H1 (cell line): Measurements from ENCODE around the gene KLHL29. TPM values are rescaled to one million over a fixed set of nuclear protein-coding genes. Genes with fewer than 3 reads are reported as not detected.
A peak's percentile ranks its signal among the peaks of the same experiment; 100 is the strongest.

ENCODE experiments used
- CTCF ChIA-PET: fragments of 300-600 bp; sonication (Branson Sonifier 250); formaldehyde crosslinking; loops from one replicate; lab custom pipeline; 2021; ENCODE audit not compliant: partially characterized antibody; lab: Charles Lee
- POLR2A ChIA-PET: fragments of 300-600 bp; sonication (Branson Sonifier 250); formaldehyde crosslinking; loops from one replicate; lab custom pipeline; 2021; ENCODE audit warnings: inconsistent platforms; ENCODE audit not compliant: partially characterized antibody; lab: Charles Lee
- DNase-seq, 2 experiments: peaks; one replicate each; pipeline versions ENCODE4 v3.0.0 to v3.0.0-alpha.2; 2010 to 2022; ENCODE audit warnings: low spot score in 2 of 2, low read depth in 1 of 2, mixed read lengths in 1 of 2
- FAIRE-seq: peaks from 2 replicates; lab custom pipeline; 2011; peaks lifted over from hg19 to GRCh38; lab: Jason Lieb, UNC
- H2AFZ ChIP-seq: 2 replicates; pipeline ENCODE4 v1.8.1; 2012; ENCODE audit warnings: low read length, inconsistent platforms
- H2AK5ac ChIP-seq: 2 replicates; pipeline ENCODE4 v1.6.1; 2013; ENCODE audit warnings: low read depth, low read length
- H2BK120ac ChIP-seq: replicated peaks from 2 replicates; pipeline ENCODE3; 2013; ENCODE audit warnings: low read depth, low read length, inconsistent platforms
- H2BK12ac ChIP-seq: 2 replicates; pipeline ENCODE4 v1.6.1; 2013; ENCODE audit warnings: low read depth, low read length
- H2BK15ac ChIP-seq: 2 replicates; pipeline ENCODE4 v1.6.1; 2013; ENCODE audit warnings: low read length
- H2BK20ac ChIP-seq: 2 replicates; pipeline ENCODE4 v1.6.1; 2013; ENCODE audit warnings: low read length
- H2BK5ac ChIP-seq: 2 replicates; pipeline ENCODE4 v1.6.1; 2013; ENCODE audit warnings: low read depth, low read length
- H3K14ac ChIP-seq: 2 replicates; pipeline ENCODE4 v1.6.1; 2013; ENCODE audit warnings: inconsistent platforms; ENCODE audit not compliant: insufficient read length
- H3K18ac ChIP-seq: 2 replicates; pipeline ENCODE4 v1.6.1; 2013; ENCODE audit warnings: low read length; ENCODE audit errors: extremely low read depth
- H3K23ac ChIP-seq: 2 replicates; pipeline ENCODE4 v1.6.1; 2013; ENCODE audit warnings: inconsistent platforms; ENCODE audit not compliant: insufficient read length
- H3K23me2 ChIP-seq: 2 replicates; pipeline ENCODE4 v1.6.1; 2013; ENCODE audit warnings: low read depth, low read length
- H3K27ac ChIP-seq: 2 replicates; pipeline ENCODE4 v1.6.1; 2011; ENCODE audit warnings: low read depth, low read length, inconsistent platforms
- H3K27me3 ChIP-seq, 4 experiments: replicated peaks in 1 of 4; 1 replicate in 1 of 4; 2 replicates in 3 of 4; pipeline versions ENCODE4 v1.6.1 to v1.8.1; 2011 to 2013; ENCODE audit warnings: low read length in 3 of 4, mild to moderate bottlenecking in 3 of 4, inconsistent platforms in 2 of 4, mixed read lengths in 2 of 4, moderate library complexity in 1 of 4; ENCODE audit not compliant: control insufficient read depth in 3 of 4, insufficient read depth in 3 of 4; ENCODE audit errors: extremely low read depth in 1 of 4
- H3K36me3 ChIP-seq, 4 experiments: 2 replicates each; pipeline versions ENCODE4 v1.6.1 to v1.8.1; 2011 to 2013; ENCODE audit warnings: mild to moderate bottlenecking in 4 of 4, low read length in 3 of 4, moderate library complexity in 2 of 4, control low read depth in 1 of 4, inconsistent platforms in 1 of 4; ENCODE audit not compliant: insufficient read depth in 4 of 4, control insufficient read depth in 2 of 4
- H3K4ac ChIP-seq: replicated peaks from 2 replicates; pipeline ENCODE3; 2013; ENCODE audit warnings: low read length, low read depth, mixed read lengths, inconsistent platforms; ENCODE audit not compliant: insufficient read length
- H3K4me1 ChIP-seq, 4 experiments: replicated peaks in 1 of 4; 1 replicate in 1 of 4; 2 replicates in 3 of 4; pipeline versions ENCODE4 v1.6.1 to v1.8.1; 2011 to 2013; ENCODE audit warnings: low read length in 3 of 4, inconsistent platforms in 2 of 4, mixed read lengths in 1 of 4; ENCODE audit not compliant: insufficient read depth in 4 of 4, control insufficient read depth in 3 of 4
- H3K4me2 ChIP-seq, 2 experiments: 2 replicates each; pipeline versions ENCODE4 v1.6.1 to v1.8.1; 2011 to 2013; ENCODE audit warnings: low read depth in 2 of 2, low read length in 2 of 2, control low read depth in 1 of 2, inconsistent platforms in 1 of 2, mild to moderate bottlenecking in 1 of 2; ENCODE audit not compliant: insufficient read depth in 1 of 2
- H3K4me3 ChIP-seq, 4 experiments: fragments of 200-600, 300-600 bp in 1 of 4; sonication (generic), shearing (Covaris generic), sonication (Bioruptor Twin) in 1 of 4; 2 replicates each; pipeline versions ENCODE4 v1.5.1 to v1.8.1; 2011 to 2016; ENCODE audit warnings: low read length in 4 of 4, low read depth in 3 of 4, control low read depth in 2 of 4, inconsistent platforms in 2 of 4, mild to moderate bottlenecking in 2 of 4, mixed read lengths in 1 of 4, moderate library complexity in 1 of 4; ENCODE audit not compliant: insufficient read depth in 2 of 4; ENCODE audit errors: extremely low read depth in 1 of 4
- H3K56ac ChIP-seq: replicated peaks from 2 replicates; pipeline ENCODE3; 2013; ENCODE audit warnings: low read depth, mild to moderate bottlenecking, mixed read lengths, low read length, inconsistent platforms; ENCODE audit not compliant: insufficient read length
- H3K79me1 ChIP-seq: 2 replicates; pipeline ENCODE4 v1.6.1; 2013; ENCODE audit warnings: low read depth, low read length, control low read depth
- H3K79me2 ChIP-seq, 2 experiments: 2 replicates each; pipeline versions ENCODE4 v1.6.1 to v1.8.1; 2012 to 2013; ENCODE audit warnings: low read length in 2 of 2, mild to moderate bottlenecking in 2 of 2, inconsistent platforms in 1 of 2; ENCODE audit not compliant: insufficient read depth in 2 of 2, control insufficient read depth in 1 of 2
- H3K9ac ChIP-seq, 4 experiments: replicated peaks in 1 of 4; 1 replicate in 1 of 4; 2 replicates in 3 of 4; pipeline versions ENCODE4 v1.6.1 to v1.8.1; 2011 to 2013; ENCODE audit warnings: low read depth in 3 of 4, low read length in 3 of 4, control low read depth in 2 of 4, mild to moderate bottlenecking in 2 of 4, moderate library complexity in 2 of 4, inconsistent platforms in 1 of 4; ENCODE audit errors: extremely low read depth in 1 of 4
- H3K9me3 ChIP-seq, 2 experiments: 2 replicates each; pipeline versions ENCODE4 v1.6.1 to v1.8.1; 2012 to 2013; ENCODE audit warnings: mild to moderate bottlenecking in 2 of 2, moderate library complexity in 2 of 2, control low read depth in 1 of 2, inconsistent platforms in 1 of 2, low read depth in 1 of 2, low read length in 1 of 2, mixed read lengths in 1 of 2; ENCODE audit not compliant: insufficient read depth in 2 of 2
- H4K20me1 ChIP-seq, 2 experiments: replicated peaks in 1 of 2; 2 replicates each; pipeline versions ENCODE3 to v1.8.1; 2011 to 2013; ENCODE audit warnings: inconsistent platforms in 2 of 2, low read length in 2 of 2, mild to moderate bottlenecking in 1 of 2; ENCODE audit not compliant: insufficient read depth in 2 of 2, control insufficient read depth in 1 of 2
- H4K5ac ChIP-seq: 2 replicates; pipeline ENCODE4 v1.6.1; 2013; ENCODE audit warnings: low read length, low read depth, mixed read lengths, inconsistent platforms; ENCODE audit not compliant: insufficient read length
- H4K8ac ChIP-seq: 2 replicates; pipeline ENCODE4 v1.8.0; 2013; ENCODE audit warnings: mild to moderate bottlenecking, moderate library complexity, low read length, inconsistent platforms; ENCODE audit not compliant: insufficient read depth; ENCODE audit errors: extremely low read depth
- H4K91ac ChIP-seq: replicated peaks from 2 replicates; pipeline ENCODE3; 2013; ENCODE audit warnings: low read length, mixed read lengths, inconsistent platforms; ENCODE audit not compliant: insufficient read length
- KDM1A ChIP-seq: fragments of 200-600, 300-600 bp; sonication (generic); IDR thresholded peaks from 2 replicates; pipeline ENCODE4 v1.7.1; 2016; ENCODE audit warnings: mild to moderate bottlenecking, low read length, borderline replicate concordance
- KDM4A ChIP-seq: IDR thresholded peaks from one replicate; pipeline ENCODE4 v1.7.1; 2012; ENCODE audit warnings: low read depth, mild to moderate bottlenecking, moderate library complexity, low read length, inconsistent platforms; ENCODE audit not compliant: severe bottlenecking
- RBBP5 ChIP-seq: IDR thresholded peaks from 2 replicates; pipeline ENCODE4 v1.7.1; 2012; ENCODE audit warnings: low read depth, mild to moderate bottlenecking, inconsistent platforms, low read length, moderate library complexity, borderline replicate concordance
- RNF2 ChIP-seq: fragments of 200-900, 300-1000 bp; sonication (generic); IDR thresholded peaks from 2 replicates; pipeline ENCODE4 v1.7.1; 2016; ENCODE audit warnings: borderline replicate concordance, low read depth, mild to moderate bottlenecking, antibody characterized with exemption, low read length; ENCODE audit not compliant: poor library complexity, severe bottlenecking; ENCODE audit errors: missing control alignments
- SIRT6 ChIP-seq: IDR thresholded peaks from one replicate; pipeline ENCODE4 v1.7.1; 2012; ENCODE audit warnings: low read length, inconsistent platforms
- SIX5 ChIP-seq: IDR thresholded peaks from 2 replicates; pipeline ENCODE4 v1.6.1; 2011; ENCODE audit warnings: mild to moderate bottlenecking, low read depth, low read length
- TEAD4 ChIP-seq: IDR thresholded peaks from 2 replicates; pipeline ENCODE4 v1.6.1; 2012; ENCODE audit warnings: low read depth, low read length, inconsistent platforms, mixed read lengths
- WGBS, 2 experiments: shearing (Covaris generic) in 1 of 2; methylation state at CpG; one replicate each; pipeline versions ENCODE4 v1.1.6 to v1.1.7; 2013 to 2015; ENCODE audit warnings: low lambda C conversion rate in 2 of 2, mixed read lengths in 2 of 2, inconsistent platforms in 1 of 2, low coverage in 1 of 2, missing lambda C conversion rate in 1 of 2; ENCODE audit not compliant: insufficient replicate concordance in 2 of 2, insufficient coverage in 1 of 2, insufficient read length in 1 of 2; ENCODE audit errors: extremely low coverage in 1 of 2, missing lambda C conversion rate in 1 of 2; 5-methylcytosine and 5-hydroxymethylcytosine counted together
- polyA plus RNA-seq, 7 experiments: library from polyadenylated mRNA; depleted of rRNA in 3 of 7; stranded (reverse) in 5 of 7; unstranded in 2 of 7; fragments of >200 nt in 5 of 7; fragments of 200-250 nt in 2 of 7; gene quantifications; 1 replicate in 5 of 7; 2 replicates in 1 of 7; 4 replicates in 1 of 7; pipeline versions ENCODE4 v1.2.1 to v1.2.3, GENCODE V29; 2011 to 2013; ENCODE audit warnings: missing spikeins in 2 of 7, mixed read lengths in 2 of 7
- total RNA-seq: library from RNA; stranded (reverse); fragmentation: NEBNext Ultra II Directional; extraction: Animal tissue kit (Norgen Biotek cat#: 25700); gene quantifications from 2 replicates; pipeline ENCODE4 v1.2.1, GENCODE V29; 2021
- TF ChIP-seq, protein P1 (sequence below): IDR thresholded peaks from 2 replicates; pipeline ENCODE4 v1.6.1; 2011; ENCODE audit warnings: low read depth, mild to moderate bottlenecking, low read length; ENCODE audit not compliant: insufficient read depth

Gene KLHL29
- total and polyA plus RNA-seq, 2 of the 8 experiments (the other 6 are each of a cell fraction or from before 2014, with no cell fraction given): 1.1 to 4.7 TPM

- Histone ChIP-seq H2BK15ac (no peak overlapping the region), H3K36me3 (no peaks in the 10 kb centered on the region), H4K5ac (no peak overlapping the region), H2BK12ac (0 out of 2 replicates have a peak overlapping the region, but pooled peaks have one; percentile 2), H2BK20ac (no peak overlapping the region; the same call in 1 of the 2 replicates), H2AK5ac (no peak overlapping the region), H3K4me3 (no peak overlapping the region), H3K27ac (no peak overlapping the region), H3K9ac (no peak overlapping the region), H3K4me2 (no peak overlapping the region), H3K4me1 (peaks cover 3 to 12% (median 5%) of the 10 kb centered on the region in 4 experiments; a peak in 5 of 7 replicates), H4K8ac (no peak overlapping the region), H3K18ac (no peak overlapping the region), H3K23ac (no peak overlapping the region), H3K9me3 (no peaks in the 10 kb centered on the region), H3K14ac (no peak overlapping the region), H3K79me2 (no peaks in the 10 kb centered on the region), H3K56ac (no peak overlapping the region), H2BK120ac (no peak overlapping the region), H4K91ac (no peak overlapping the region), H3K27me3 (no peaks in the 10 kb centered on the region; a peak in 2 of 7 replicates), H4K20me1 (no peaks in the 10 kb centered on the region), H2BK5ac (no peak overlapping the region), H3K4ac (no peak overlapping the region), H3K23me2 (no peaks in the 10 kb centered on the region), H3K79me1 (no peaks in the 10 kb centered on the region), H2AFZ (no peak overlapping the region)
- no peak for DNase-seq
- FAIRE-seq: no peak
- 92% methylated on average over 7 of the region's 7 CpGs; no CpG with 5 or more reads in 1 of the 2 experiments for WGBS, 2 experiments
- POLR2A ChIA-PET: no interaction called here
- CTCF ChIA-PET: interaction anchor here (0.7 to 4.4 kb wide), 6 partner anchors 9 to 71 kb away, joined by 3 to 16 read pairs (median 4); no protein-coding TSS in a partner anchor
- TF ChIP-seq SIRT6 (no peak), KDM1A (no peak), SIX5 (no peak), KDM4A (no peak), RNF2 (no peak), RBBP5 (no peak), TEAD4 (no peak)
- TF ChIP-seq, protein P1, sequence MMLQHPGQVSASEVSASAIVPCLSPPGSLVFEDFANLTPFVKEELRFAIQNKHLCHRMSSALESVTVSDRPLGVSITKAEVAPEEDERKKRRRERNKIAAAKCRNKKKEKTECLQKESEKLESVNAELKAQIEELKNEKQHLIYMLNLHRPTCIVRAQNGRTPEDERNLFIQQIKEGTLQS: no peak
Observed at GRCh38 chr2:23521060-23521459, 136.1 kb downstream of the KLHL29 start.
